ENCODE results near the gene PARD3B.

- TF ChIP-seq CTCF (IDR thresholded peaks at IDR 0.05; ENCODE audit: borderline replicate concordance, extremely low read depth, low read length, poor library complexity, severe bottlenecking) (no peak), EZH2 (IDR thresholded peaks at IDR 0.05; ENCODE audit: borderline replicate concordance, low read depth, low read length, severe bottlenecking) (no peak)
Observed at GRCh38 chr2:205637320-205637602, 1092.0 kb downstream of the PARD3B start.

Data from DND-41 (cell line).